Measurements from ENCODE around the gene MFSD1.
A peak's percentile ranks its signal among the peaks of the same experiment; 100 is the strongest.

The MFSD1 gene

DNA sequence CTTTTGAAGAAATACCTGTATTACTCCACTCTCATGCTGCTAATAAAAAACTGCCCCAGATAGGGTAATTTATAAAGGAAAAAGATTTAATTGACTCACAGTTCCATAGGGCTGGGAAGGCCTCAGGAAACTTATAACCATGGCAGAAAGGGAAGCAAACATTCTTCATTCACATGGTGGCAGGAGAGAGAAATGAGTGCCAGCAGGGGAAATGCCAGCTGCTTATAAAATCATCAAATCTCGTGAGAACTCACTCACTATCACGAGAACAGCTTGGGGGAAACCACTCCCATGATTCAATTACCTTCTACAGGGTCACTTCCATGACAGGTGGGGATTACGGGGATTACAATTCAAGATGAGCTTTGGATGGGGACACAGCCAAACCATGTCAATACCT, 18.7 kb downstream of the MFSD1 start:
- no peak for DNase-seq

GRCh38 chr3:158821847-158822246, 20.0 kb downstream of the MFSD1 start:
- DNase-seq = no peak

- DNase-seq = no peak
Measured at GRCh38 chr3:158823426-158823825, 21.6 kb downstream of the MFSD1 start.

GRCh38 chr3:158827773-158828172, 25.9 kb downstream of the MFSD1 start:
- no peak for DNase-seq

DNA sequence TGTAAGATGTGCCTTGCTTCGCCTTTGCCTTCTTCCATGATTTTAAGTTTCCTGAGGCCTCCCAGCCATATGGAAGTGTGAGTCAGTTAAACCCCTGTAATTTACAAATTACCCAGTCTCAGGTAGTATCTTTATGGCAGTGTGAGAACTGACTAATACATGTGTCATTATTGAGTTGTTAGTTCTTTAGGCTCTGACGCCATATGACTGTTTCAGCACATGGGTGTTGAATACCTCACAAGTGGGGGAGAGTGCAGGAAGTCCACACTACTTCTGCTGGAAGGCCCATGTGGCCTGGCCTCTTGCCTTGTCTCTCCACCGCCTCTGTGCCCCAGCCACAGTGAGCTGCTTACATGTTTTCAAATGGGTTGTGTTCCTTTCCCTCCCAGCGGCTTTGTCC, 28.5 kb downstream of the MFSD1 start:
- no peak for DNase-seq

DNA sequence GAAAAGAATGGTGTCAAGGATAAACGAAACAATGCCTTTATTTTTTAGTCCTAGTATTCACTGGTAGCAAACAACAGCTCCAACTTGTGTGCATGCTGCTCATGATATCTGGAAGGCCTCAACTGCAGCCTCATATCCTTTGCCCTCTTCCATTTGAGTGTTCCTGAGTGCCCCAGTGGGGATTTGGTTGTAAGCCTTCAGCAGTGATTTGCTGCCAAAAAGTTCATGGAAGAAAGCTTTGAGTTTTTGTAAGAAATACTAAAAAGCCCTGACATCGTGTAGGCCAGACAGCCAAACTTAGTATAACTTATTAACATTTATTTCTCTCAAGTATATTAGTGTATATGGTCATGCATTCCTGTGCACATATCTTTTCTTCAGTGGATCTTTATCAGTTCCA, 30.0 kb downstream of the MFSD1 start:
- DNase-seq = no peak

- DNase-seq = no peak
Measured at GRCh38 chr3:158835631-158836030, 33.8 kb downstream of the MFSD1 start.

GRCh38 chr3:158836312-158836711, 34.5 kb downstream of the MFSD1 start:
- no peak for DNase-seq

GRCh38 chr3:158837240-158837639, 35.4 kb downstream of the MFSD1 start:
- DNase-seq = no peak

DNA sequence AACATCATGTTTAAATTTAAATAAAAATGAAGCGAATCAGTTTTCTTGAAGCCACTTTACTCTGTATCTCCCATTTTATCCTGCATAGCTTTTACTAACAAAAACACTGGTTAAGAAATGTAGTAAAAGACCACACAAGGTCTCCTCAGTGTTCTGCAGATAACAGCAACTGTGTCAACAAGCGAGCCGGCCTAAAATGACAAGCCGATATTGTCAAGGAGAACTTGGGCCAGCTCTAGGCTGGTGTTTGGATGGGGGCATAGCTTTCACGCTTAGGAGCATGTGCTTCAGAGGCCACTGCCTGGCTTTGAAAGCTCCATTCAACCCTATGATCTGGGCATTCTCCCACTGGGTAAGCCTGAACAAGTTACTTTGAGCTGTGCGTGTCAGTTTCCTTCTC, 38.1 kb downstream of the MFSD1 start:
- no peak for DNase-seq

DNA sequence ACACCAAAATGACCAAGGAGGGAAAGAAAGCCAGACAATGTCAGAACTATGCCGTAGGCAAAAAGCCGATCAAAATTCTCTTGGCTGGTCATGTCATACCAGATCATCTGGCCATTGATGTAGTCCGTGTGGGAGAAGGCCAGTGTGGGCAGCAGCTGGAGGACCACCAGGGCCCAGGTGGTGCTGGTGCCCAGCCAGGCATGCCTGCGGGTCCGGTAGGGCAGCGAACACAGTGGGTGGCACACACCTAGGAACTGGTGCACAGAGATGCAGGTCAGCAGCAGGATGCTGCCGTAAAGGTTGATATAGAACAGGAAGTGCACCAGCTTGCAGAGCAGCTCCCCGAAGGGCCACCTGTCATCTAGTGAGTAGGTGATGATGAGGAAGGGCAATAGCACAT, 39.5 kb downstream of the MFSD1 start:
- DNase-seq = no peak

DNA sequence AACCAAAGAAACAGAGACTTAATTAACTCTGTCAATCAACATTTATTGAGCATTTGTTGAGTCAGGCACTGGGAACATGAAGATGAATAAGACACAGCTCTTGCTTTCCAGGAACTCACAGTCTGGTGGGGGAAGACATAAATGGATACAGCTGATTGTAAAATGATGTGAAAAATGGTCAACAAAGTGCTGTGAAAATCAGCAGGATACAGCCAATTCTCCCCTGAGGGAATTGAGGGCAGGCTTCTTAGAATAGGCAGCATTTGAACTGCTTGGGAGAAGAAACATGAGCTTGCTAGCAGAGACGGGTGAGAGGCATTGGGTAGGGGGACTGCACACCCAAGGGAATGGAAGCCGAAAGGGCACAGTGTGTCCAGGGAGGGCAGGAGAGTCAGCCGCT, 41.1 kb downstream of the MFSD1 start:
- DNase-seq = no peak

GRCh38 chr3:158845765-158846350, 44.0 kb downstream of the MFSD1 start:
- peak; percentile 7 for DNase-seq

- DNase-seq = no peak
Measured at GRCh38 chr3:158846803-158847451, 45.1 kb downstream of the MFSD1 start.

GRCh38 chr3:158847452-158847821, 45.6 kb downstream of the MFSD1 start:
- DNase-seq = no peak

- no peak for DNase-seq
Measured at GRCh38 chr3:158847885-158848284, 46.0 kb downstream of the MFSD1 start.

GRCh38 chr3:158849757-158850156, 47.9 kb downstream of the MFSD1 start:
- DNase-seq = no peak

GRCh38 chr3:158859362-158859761, 57.5 kb downstream of the MFSD1 start:
- no peak for DNase-seq

DNA sequence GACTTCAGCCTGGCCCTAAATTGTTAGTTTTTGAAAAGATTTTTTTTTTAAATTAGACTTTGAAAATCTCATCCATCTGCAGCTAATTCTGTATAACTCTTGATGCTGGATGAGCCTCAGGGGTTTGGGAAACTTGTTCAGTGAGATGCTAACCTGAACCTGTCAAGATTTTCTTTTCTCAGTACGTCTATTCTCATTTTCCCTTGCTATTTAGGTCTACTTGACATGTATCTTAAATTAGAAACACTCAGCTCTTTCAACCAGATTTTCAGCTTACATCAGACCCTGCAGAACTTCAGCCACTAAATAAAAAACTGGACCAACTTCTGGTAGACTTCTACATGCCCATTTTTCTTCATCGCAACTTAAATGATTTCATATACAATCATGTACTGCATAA, 61.4 kb downstream of the MFSD1 start:
- no peak for DNase-seq

DNA sequence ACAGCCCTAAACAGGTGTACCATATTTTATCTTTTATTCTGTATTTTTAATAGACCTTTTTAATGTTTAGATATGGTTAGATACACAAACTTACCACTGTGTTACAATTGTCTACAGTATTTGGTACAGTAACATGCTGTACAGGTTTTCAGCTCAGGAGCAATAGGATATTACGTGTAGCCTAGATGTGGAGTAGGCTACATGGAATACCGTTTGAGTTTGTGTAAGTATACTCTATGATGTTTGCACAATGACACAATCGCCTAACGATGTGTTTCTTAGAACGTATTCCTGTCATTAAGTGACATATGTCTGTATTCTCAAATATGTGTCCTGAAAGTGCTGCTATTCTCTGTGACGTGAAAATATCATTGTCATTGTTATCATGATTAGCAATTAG, 62.6 kb downstream of the MFSD1 start:
- no peak for DNase-seq

DNA sequence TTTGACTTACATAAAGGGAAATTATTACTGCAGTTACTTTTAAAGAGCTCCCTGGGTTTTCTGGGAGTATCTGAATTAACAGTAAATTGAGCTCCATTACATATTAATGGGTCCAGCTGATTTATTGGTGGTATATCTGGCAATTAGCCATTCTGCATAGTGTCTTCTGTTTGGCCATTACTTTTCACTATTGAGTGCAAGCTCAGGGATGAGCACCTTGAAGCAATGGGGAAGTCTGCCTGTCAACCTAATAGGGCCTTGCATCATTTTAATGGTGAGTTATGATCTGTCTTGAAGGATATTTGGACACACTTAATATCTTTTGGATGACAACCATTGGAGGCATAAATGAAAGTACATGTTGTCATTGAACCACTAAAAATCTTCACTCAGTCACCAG, 73.8 kb downstream of the MFSD1 start:
- DNase-seq = no peak

Data from T-helper 9 cell (primary cell).